Keratinocyte (primary cell): ENCODE data around the gene TAP2. TPM values are rescaled to one million over a fixed set of nuclear protein-coding genes. Genes with fewer than 3 reads are reported as not detected.

Experiments used
- DNase-seq: peaks from one replicate; pipeline ENCODE4 v3.0.0-alpha.2; 2011; ENCODE audit warnings: low read depth, missing footprints, low spot score
- FAIRE-seq: peaks from 2 replicates; lab custom pipeline; 2011; peaks lifted over from hg19 to GRCh38; lab: Jason Lieb, UNC
- H2AFZ ChIP-seq: 2 replicates; pipeline ENCODE4 v1.6.0; 2012; ENCODE audit warnings: low read length, control low read depth, inconsistent platforms; ENCODE audit not compliant: control insufficient read depth
- H3K27ac ChIP-seq: 2 replicates; pipeline ENCODE4 v1.5.1; 2011; ENCODE audit warnings: low read length; ENCODE audit not compliant: control insufficient read depth, insufficient read depth
- H3K27me3 ChIP-seq: 3 replicates; pipeline ENCODE4 v1.6.0; 2011; ENCODE audit warnings: low read length; ENCODE audit not compliant: control insufficient read depth, insufficient read depth; ENCODE audit errors: extremely low read depth
- H3K36me3 ChIP-seq, 2 experiments: 2 replicates in 1 of 2; 3 replicates in 1 of 2; pipeline ENCODE4 v1.5.1; 2011; ENCODE audit warnings: low read length in 2 of 2, mild to moderate bottlenecking in 1 of 2; ENCODE audit not compliant: control insufficient read depth in 2 of 2, insufficient read depth in 2 of 2; ENCODE audit errors: extremely low read depth in 1 of 2
- H3K4me1 ChIP-seq: 3 replicates; pipeline ENCODE4 v1.5.1; 2011; ENCODE audit warnings: low read length; ENCODE audit not compliant: control insufficient read depth, insufficient read depth; ENCODE audit errors: extremely low read depth
- H3K4me2 ChIP-seq: 3 replicates; pipeline ENCODE4 v1.6.0; 2011; ENCODE audit warnings: low read depth, low read length; ENCODE audit not compliant: control insufficient read depth, insufficient read depth; ENCODE audit errors: extremely low read depth
- H3K4me3 ChIP-seq, 3 experiments: fragments of 200-600 bp in 1 of 3; sonication (generic) in 1 of 3; 2 replicates in 2 of 3; 3 replicates in 1 of 3; pipeline ENCODE4 v1.5.1; 2011 to 2016; ENCODE audit warnings: low read length in 3 of 3, mild to moderate bottlenecking in 3 of 3, control low read depth in 2 of 3, inconsistent platforms in 1 of 3, low read depth in 1 of 3, mixed read lengths in 1 of 3, mixed run types in 1 of 3, moderate library complexity in 1 of 3; ENCODE audit not compliant: control insufficient read depth in 2 of 3, insufficient read depth in 2 of 3; ENCODE audit errors: extremely low read depth in 1 of 3
- H3K79me2 ChIP-seq: 2 replicates; pipeline ENCODE4 v1.6.0; 2012; ENCODE audit warnings: low read length; ENCODE audit not compliant: control insufficient read depth, insufficient read depth
- H3K9ac ChIP-seq: 3 replicates; pipeline ENCODE4 v1.6.0; 2011; ENCODE audit warnings: low read length; ENCODE audit not compliant: control insufficient read depth, insufficient read depth; ENCODE audit errors: extremely low read depth
- H3K9me1 ChIP-seq: 3 replicates; pipeline ENCODE4 v1.6.0; 2011; ENCODE audit warnings: low read length; ENCODE audit not compliant: control insufficient read depth, insufficient read depth; ENCODE audit errors: extremely low read depth
- H3K9me3 ChIP-seq: 2 replicates; pipeline ENCODE4 v1.5.1; 2012; ENCODE audit warnings: low read depth, low read length; ENCODE audit not compliant: control insufficient read depth
- H4K20me1 ChIP-seq: 3 replicates; pipeline ENCODE4 v1.6.0; 2011; ENCODE audit warnings: low read length; ENCODE audit not compliant: control insufficient read depth, insufficient read depth; ENCODE audit errors: extremely low read depth
- CTCF ChIP-seq, 3 experiments: IDR thresholded peaks in 1 of 3; conservative IDR thresholded peaks in 1 of 3; optimal IDR thresholded peaks in 1 of 3; 2 replicates in 2 of 3; 3 replicates in 1 of 3; pipeline versions ENCODE3 to v1.5.1; 2011; ENCODE audit warnings: low read length in 3 of 3, mild to moderate bottlenecking in 3 of 3, moderate library complexity in 2 of 3, control low read depth in 1 of 3, inconsistent platforms in 1 of 3; ENCODE audit not compliant: insufficient read depth in 2 of 3; ENCODE audit errors: extremely low read depth in 1 of 3
- EZH2 ChIP-seq: IDR thresholded peaks from one replicate; pipeline ENCODE4 v1.6.1; 2012; ENCODE audit warnings: inconsistent platforms, mild to moderate bottlenecking, low read length, moderate library complexity
- dilution Hi-C: fragments of 300-500 bp; cut with MboI; formaldehyde crosslinking; loops from one replicate; pipeline ENCODE4 v1.7.0; 2020; ENCODE audit warnings: low sequenced_read_pairs; ENCODE audit not compliant: extremely low pct_ligation_motif_present
- polyA plus RNA-seq, 5 experiments: library from polyadenylated mRNA; depleted of rRNA in 3 of 5; stranded (reverse) in 3 of 5; stranded (forward) in 1 of 5; unstranded in 1 of 5; fragments of >200 nt; gene quantifications; 1 replicate in 1 of 5; 2 replicates in 3 of 5; 3 replicates in 1 of 5; pipeline versions ENCODE4 v1.2.1 to v1.2.3, GENCODE V29; 2011 to 2012; ENCODE audit warnings: missing spikeins in 2 of 5, low read depth in 1 of 5, low replicate concordance in 1 of 5

TAP2 gene
- polyA plus RNA-seq, 1 donor (not counting 4 experiments of a cell fraction or from before 2014, with no cell fraction given) = 50.7 TPM

- Histone ChIP-seq H4K20me1 (no peaks in the 10 kb centered on the region), H3K9ac (no peak overlapping the region), H3K27ac (no peak overlapping the region), H3K4me2 (no peak overlapping the region), H3K9me3 (no peaks in the 10 kb centered on the region), H3K27me3 (no peaks in the 10 kb centered on the region), H3K4me3 (no peak overlapping the region), H3K79me2 (peaks cover 10% of the 10 kb centered on the region), H3K4me1 (peaks cover 19% of the 10 kb centered on the region), H3K36me3 (peaks cover 31 to 35% of the 10 kb centered on the region in 2 experiments), H3K9me1 (no peaks in the 10 kb centered on the region), H2AFZ (no peak overlapping the region)
- FAIRE-seq (no peak), DNase-seq (no peak)
- dilution Hi-C loops = no loop called here
- TF ChIP-seq CTCF (optimal IDR thresholded peaks at IDR 0.05 in 1 of 3, IDR thresholded peaks at IDR 0.05 in 1 of 3, conservative IDR thresholded peaks at IDR 0.05 in 1 of 3; ENCODE audit: extremely low read depth in 1 of 3, insufficient read depth in 2 of 3, low read length in 3 of 3) (no peak), EZH2 (no peak)
Measured at GRCh38 chr6:32847004-32847403, 8.5 kb upstream of the TAP2 start.

GRCh38 chr6:32845384-32845884 lies 6.9 kb upstream of the TAP2 start:
- Histone ChIP-seq H2AFZ (no peak overlapping the region), H3K79me2 (peaks cover 3% of the 10 kb centered on the region), H3K9me1 (no peaks in the 10 kb centered on the region), H3K36me3 (peaks cover 25 to 36% of the 10 kb centered on the region in 2 experiments), H3K27me3 (no peaks in the 10 kb centered on the region), H3K27ac (no peak overlapping the region), H3K4me1 (peaks cover 18% of the 10 kb centered on the region), H3K9me3 (no peaks in the 10 kb centered on the region), H4K20me1 (no peaks in the 10 kb centered on the region), H3K9ac (no peak overlapping the region), H3K4me2 (no peak overlapping the region), H3K4me3 (no peak overlapping the region)
- dilution Hi-C loops = no loop called here
- DNase-seq = no peak
- no peak for TF ChIP-seq CTCF (optimal IDR thresholded peaks at IDR 0.05 in 1 of 3, IDR thresholded peaks at IDR 0.05 in 1 of 3, conservative IDR thresholded peaks at IDR 0.05 in 1 of 3; ENCODE audit: extremely low read depth in 1 of 3, insufficient read depth in 2 of 3, low read length in 3 of 3)
- TF ChIP-seq EZH2 = no peak
- no peak for FAIRE-seq
